NCI-H2196 treated with DMSO at 0.1 percent for 48 hours (cell line): Measurements from ENCODE around the gene C1QTNF3.
"Not testable (repeated sequence)": the region's sequence is repeated elsewhere in the genome, so short reads cannot be mapped to it uniquely, and the experiment has no call there.

Source experiments
- DNase-seq: peaks from one replicate; lab custom pipeline; 2025; ENCODE audit not compliant: unreplicated experiment; lab: John Stamatoyannopoulos, UW

Gene C1QTNF3

GRCh38 chr5:34051374-34051980, 8.5 kb upstream of the C1QTNF3 start:
- no peak for DNase-seq

- no peak for DNase-seq
These were observed 5.0 kb upstream of the C1QTNF3 start for GRCh38 chr5:34047774-34048572.

- no peak for DNase-seq
These were observed 4.1 kb upstream of the C1QTNF3 start for GRCh38 chr5:34047143-34047542.

- no peak for DNase-seq
These were observed 3.0 kb upstream of the C1QTNF3 start for GRCh38 chr5:34045996-34046395.

- DNase-seq = no peak
These were observed 2.0 kb upstream of the C1QTNF3 start for GRCh38 chr5:34045023-34045422.

- DNase-seq = no peak
These were observed 692 bp downstream of the C1QTNF3 start for GRCh38 chr5:34042321-34042720.

- DNase-seq = no peak
These were observed 1.6 kb downstream of the C1QTNF3 start for GRCh38 chr5:34041247-34041972.

- DNase-seq = peak; percentile 24
These were observed 2.5 kb downstream of the C1QTNF3 start for GRCh38 chr5:34040472-34040871.

GRCh38 chr5:34039398-34040157, 3.4 kb downstream of the C1QTNF3 start:
- no peak for DNase-seq

GRCh38 chr5:34038838-34039237, 4.2 kb downstream of the C1QTNF3 start:
- DNase-seq = no peak

- DNase-seq = no peak
These were observed 4.6 kb downstream of the C1QTNF3 start for GRCh38 chr5:34038390-34038789.

- DNase-seq = no peak
These were observed 5.3 kb downstream of the C1QTNF3 start for GRCh38 chr5:34037726-34038125.

GRCh38 chr5:34035756-34036155, 7.3 kb downstream of the C1QTNF3 start:
- peak; percentile 42 for DNase-seq

- DNase-seq = no peak
These were observed 8.3 kb downstream of the C1QTNF3 start for GRCh38 chr5:34034534-34035327.

- no peak for DNase-seq
These were observed 11.0 kb downstream of the C1QTNF3 start for GRCh38 chr5:34031966-34032365.

GRCh38 chr5:34031117-34031516, 11.9 kb downstream of the C1QTNF3 start:
- no peak for DNase-seq

- DNase-seq = not testable (repeated sequence)
These were observed 12.4 kb downstream of the C1QTNF3 start for GRCh38 chr5:34030585-34030984.

- no peak for DNase-seq
These were observed 13.0 kb downstream of the C1QTNF3 start for GRCh38 chr5:34030048-34030447.

GRCh38 chr5:34028349-34028748, 14.7 kb downstream of the C1QTNF3 start:
- no peak for DNase-seq

GRCh38 chr5:34026089-34026761, 16.8 kb downstream of the C1QTNF3 start:
- DNase-seq = no peak
